Muscle of back (tissue), 11 donors: ENCODE measurements around the gene CNTLN. TPM values are rescaled to one million over a fixed set of nuclear protein-coding genes. Genes with fewer than 3 reads are reported as not detected.
A peak's percentile ranks its signal among the peaks of the same experiment; 100 is the strongest.
"Not testable (repeated sequence)": the region's sequence is repeated elsewhere in the genome, so short reads cannot be mapped to it uniquely, and the experiment has no call there.

ENCODE experiments used
- DNase-seq, 3 donors: peaks; one replicate each; pipeline versions ENCODE4 v3.0.0 to v3.0.0-alpha.2; 2013
- polyA plus RNA-seq, 10 donors: library from polyadenylated mRNA; unstranded; fragments of 120-200 nt; gene quantifications; one replicate each; pipeline ENCODE4 v1.2.1, GENCODE V29; 2013; ENCODE audit not compliant: insufficient read length in 10 of 10

The CNTLN gene
- polyA plus RNA-seq, 10 donors: 7.9 to 13.1 (median 10.0) TPM

DNA sequence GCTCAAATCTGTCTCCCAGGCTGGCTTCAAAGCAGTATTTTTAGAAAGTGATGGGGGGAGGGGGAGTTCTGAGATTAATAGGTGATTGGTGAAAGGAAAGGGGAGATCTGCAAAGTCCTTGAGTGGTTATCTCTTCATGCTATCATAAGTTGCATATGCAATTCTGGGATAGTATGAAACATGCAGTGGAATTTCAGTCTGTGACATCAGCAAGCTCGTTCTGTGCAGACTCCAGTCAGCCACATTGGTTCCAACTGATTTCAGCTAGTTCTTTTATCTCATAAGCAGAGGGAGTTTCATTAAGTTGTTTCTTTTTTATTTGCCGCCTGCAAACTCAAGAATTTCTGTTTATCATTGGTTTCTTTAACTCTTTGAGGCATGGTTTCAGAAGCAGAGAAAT lies 263.5 kb downstream of the CNTLN start:
- DNase-seq: no peak

- no peak for DNase-seq
These were observed 267.0 kb downstream of the CNTLN start for GRCh38 chr9:17401858-17402257.

DNA sequence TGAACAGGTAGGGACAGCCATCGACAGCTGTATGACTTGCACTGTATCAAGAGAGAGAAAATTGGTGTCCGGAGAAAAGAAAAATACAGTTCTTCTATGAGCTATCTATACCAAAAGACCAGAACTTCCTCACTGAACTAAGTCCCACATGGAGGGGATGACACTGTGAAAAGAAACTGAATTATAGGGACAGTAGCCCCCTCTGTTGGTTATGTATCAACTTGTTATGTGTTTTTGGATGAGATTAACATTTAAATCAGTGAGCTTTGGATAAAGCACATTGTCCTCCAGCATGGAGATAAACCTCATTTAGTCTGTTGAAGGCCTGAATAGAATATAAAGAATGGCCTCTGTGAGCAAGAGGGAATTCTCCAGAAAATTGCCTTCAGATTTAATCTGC lies 267.5 kb downstream of the CNTLN start:
- no peak for DNase-seq

DNA sequence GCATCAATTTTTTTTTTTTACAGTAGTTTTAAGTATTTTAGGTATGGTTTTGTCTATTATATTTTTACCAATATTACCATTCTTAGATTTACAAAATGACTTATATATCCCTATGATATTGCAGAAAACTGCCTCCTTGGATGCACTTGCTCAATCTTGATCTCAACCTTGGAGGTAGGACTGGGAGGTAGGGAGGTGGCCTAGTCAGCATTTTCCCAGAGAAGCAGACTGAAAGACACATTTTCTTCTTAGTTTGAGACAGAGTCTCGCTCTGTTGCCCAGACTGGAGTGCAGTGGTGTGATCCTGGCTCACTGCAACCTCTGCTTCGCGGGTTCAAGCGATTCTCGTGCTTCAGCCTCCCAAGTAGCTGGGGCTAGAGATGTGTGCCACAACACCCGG lies 268.7 kb downstream of the CNTLN start:
- no peak for DNase-seq

GRCh38 chr9:17414986-17415385 lies 280.1 kb downstream of the CNTLN start:
- no peak for DNase-seq

DNA sequence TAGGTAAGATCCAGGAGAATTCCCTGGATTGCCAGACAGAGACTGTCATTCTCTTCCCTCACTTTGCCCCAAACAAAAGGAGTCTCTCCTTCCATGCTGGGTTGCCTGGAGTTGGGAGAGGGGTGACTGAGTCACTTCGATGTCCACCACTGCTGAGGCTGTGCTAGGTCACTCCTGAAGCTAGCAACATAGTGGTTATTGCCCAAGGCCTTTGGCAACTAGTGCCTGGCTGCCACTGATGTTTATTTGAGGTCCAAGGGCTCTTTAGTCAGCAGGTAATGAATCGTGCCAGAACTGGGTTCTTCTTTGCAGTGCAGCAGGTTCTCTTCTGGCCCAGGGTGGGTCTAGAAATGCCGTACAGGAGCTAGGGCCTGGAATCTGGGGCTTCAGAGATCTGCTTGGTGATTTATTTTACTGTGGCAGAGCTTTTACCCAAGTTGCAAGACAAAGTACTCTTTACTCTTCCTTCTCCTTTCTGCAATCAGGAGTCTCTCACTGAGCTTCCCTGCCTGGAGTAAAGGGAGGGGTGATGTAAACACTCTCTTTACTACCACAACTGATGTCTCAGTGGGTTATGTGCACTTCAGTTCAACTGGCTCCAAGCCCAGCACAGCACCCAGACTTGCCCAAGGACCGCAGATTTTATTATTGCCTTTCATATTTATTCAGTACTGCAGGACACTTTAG lies 288.3 kb downstream of the CNTLN start:
- no peak for DNase-seq

DNA sequence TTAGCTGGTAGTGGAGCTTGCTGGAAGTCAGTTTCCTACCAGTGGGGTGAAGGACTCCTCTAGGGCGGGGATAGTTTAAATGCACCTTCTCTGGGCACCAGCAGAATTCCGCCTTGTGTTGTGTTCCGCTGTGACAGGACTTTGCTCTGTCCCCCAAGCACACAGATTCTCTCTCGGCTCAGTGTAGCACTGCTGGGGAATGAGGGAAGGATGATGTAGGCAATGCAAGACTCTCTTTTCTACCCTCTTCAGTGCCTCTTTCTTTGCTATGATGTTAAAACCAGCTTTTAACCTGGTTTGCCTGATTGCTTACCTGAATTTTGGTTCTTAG lies 288.8 kb downstream of the CNTLN start:
- DNase-seq: no peak

GRCh38 chr9:17425384-17425783 lies 290.5 kb downstream of the CNTLN start:
- peak in 1 of 3 donors; percentile 2 for DNase-seq

DNA sequence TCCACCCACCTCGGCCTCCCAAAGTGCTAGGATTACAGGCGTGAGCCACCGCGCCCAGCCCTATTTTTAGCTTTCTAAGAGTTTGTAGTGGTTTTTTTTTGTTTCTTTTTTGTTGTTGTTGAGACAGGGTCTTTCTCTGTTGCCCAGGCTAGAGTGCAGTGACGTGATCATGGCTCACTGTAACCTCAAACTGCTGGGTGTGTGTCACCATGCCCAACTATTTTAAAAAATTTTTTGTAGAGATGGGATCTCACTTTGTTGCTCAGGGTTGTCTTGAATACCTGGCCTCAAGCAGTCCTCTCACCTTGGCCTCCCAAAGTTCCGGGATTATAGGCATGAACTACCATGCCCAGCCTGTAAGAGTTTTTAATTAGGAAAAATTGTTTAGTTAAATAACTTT lies 298.7 kb downstream of the CNTLN start:
- no peak for DNase-seq

DNA sequence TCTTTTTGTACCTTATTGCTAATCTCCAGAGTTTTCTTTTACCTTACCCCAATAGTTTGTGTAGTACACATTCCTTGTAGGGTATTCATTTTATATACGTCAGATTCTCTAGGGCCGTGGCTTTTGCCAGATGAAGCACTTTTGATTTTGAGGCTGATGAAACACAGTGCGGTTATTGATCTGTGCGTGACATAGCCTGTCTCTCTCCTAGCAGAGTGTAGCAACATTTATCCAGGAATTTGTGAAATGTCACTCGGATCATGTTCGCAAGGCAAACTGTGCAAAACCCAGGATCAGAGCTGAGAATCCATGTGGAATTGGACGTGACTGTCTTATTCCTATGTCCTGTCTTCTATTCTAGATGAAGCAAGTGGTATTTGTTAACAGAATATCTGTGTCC lies 302.0 kb downstream of the CNTLN start:
- DNase-seq: no peak

- no peak for DNase-seq
These were observed 303.0 kb downstream of the CNTLN start for GRCh38 chr9:17437813-17438212.

GRCh38 chr9:17445126-17445525 lies 310.3 kb downstream of the CNTLN start:
- not testable (repeated sequence) for DNase-seq

DNA sequence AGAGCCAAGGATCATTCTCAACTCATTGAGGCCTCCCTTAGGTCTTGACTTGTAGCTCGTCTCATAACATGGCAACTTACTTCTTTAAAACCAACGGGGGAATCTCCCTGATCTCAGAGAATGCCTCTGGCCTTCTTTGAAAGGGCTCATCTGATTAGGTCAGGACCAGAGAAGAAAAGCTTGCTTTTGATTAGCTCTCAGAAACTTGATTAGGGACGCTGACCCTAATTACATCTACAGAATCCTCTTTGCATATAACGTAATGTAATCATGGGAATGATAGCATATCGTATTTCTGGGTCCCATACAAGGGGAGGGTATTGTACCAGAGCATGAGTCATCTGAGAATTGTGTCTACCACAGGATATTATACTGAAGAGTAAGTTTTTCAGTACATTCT lies 318.9 kb downstream of the CNTLN start:
- no peak for DNase-seq

- peak; percentile 51 to 84 (median 79) for DNase-seq
These were observed 328.1 kb downstream of the CNTLN start for GRCh38 chr9:17462869-17463464.

DNA sequence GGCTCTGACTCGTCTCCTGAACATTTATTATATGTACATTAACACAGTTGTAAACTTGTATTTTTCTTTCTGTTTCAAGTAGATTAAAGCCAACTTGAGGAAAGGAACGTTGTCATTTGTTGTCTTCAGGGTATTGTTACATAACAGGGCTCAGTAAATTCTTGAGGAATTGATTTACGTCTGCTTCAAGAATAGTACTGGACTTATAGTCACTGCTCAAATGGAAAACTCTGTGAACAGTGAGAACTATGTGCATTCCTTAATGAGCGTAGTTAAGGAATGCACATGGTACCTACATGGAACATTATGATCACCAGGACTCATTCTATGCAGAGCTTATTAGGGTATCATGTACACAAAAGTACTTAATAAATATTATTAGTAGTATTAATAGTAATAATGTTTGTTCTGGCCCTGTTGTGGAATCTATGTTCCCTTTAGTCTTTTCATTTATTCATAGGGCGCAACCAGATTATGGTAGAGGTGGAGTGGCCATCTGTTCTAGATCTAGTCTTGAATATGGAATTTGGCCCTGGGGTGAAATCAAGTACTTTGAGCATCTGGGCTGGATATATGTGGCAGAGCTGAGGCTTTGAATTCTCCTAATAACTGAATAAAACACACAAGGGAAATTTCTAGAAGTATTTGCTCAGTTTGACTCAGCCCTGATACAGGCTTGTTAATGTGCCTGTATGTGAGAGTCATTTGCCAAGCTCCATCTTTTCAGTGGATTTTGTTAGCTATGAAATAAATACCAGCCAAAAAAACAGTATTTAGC lies 335.4 kb downstream of the CNTLN start:
- no peak for DNase-seq

GRCh38 chr9:17472126-17472525 lies 337.3 kb downstream of the CNTLN start:
- no peak for DNase-seq

DNA sequence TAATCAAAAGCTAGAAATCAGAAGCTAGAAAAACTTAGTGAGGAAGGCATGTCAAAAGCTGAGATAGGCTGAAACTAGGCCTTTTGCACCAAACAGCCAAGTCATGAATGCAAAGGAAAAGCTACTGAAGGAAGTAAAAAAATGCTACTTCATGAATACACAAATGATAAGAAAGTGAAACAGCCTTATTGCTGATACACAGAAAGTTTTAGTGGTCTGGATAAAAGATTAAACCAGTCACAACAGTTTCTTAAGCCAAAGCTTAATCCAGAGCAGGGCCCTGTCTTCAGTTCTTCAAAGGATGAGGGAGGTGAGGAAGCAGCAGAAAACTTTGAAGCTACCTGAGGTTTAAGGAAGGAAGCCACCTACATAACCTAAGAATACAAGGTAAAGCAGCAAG lies 341.6 kb downstream of the CNTLN start:
- no peak for DNase-seq

DNA sequence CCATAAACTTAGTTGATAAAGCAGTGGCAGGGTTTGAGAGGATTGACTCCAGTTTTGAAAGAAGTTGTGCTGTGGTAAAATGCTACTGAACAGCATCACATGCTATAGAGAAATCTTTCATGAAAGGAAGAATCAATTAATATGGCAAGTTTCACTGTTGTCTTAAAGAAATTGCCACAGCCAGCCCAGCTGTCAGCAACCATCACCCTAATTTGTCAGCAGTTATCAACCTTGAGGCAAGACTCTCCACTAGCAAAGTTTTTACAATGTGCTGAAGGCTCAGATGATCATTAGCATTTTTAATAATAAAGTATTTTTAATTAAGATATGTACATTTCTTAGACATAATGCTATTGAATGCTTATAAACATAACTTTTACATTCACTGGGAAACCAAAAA lies 343.0 kb downstream of the CNTLN start:
- no peak for DNase-seq

DNA sequence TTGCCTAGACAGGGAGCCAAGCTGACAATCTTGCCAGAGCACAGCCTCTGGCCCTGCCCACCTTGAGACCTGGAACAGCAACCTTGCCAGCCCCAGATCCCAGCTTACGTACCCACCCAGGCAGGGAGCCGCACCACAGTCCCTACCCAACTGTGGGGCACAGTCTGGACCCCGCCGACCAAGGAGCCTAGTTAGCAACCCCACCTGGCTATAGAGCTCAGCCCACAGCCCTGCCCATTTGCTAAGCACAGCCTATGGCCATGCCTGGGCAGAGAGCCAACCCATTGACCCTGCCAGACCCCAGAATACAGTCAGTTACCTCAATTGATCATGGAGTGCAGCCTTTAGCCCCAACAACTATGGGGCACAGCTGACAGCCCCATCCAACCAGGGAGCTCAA lies 346.1 kb downstream of the CNTLN start:
- DNase-seq: no peak

DNA sequence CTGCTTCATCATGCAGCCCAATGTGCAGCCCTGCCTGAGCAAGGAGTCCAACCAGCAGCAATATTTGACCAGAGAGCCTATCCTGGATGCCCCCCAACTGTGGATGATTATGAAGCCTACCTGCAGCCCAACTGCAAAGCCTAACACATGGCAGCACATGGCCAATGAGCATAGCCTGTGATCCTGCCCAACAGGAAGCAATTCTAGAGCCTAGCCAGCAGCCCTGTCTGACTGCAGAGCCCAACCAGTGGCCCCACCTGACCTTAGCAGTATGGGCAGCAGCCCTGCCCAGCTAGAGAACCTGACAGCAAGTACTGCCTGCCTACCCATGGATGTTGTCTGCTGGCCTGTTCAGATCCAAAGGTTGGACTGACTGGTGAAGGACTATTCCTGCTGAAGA lies 346.7 kb downstream of the CNTLN start:
- DNase-seq: no peak

DNA sequence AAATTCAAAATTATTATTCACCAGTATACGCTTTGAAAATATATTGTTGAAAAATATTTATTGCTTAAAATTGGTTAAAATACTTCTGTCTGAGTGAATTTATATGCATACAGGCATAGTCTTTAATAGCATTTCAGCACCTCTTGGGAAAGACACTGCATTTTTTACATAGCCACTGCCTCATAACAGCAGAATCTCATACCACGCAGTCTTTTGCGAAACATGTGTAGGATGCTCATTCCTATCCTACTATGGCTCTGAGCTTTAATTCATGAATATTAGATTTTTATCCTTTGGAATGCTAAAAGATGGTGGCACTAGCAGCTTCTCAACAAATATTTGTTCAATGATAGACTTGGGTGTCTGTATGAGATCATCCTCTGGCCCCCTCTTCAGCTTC lies 350.1 kb downstream of the CNTLN start:
- DNase-seq: no peak

DNA sequence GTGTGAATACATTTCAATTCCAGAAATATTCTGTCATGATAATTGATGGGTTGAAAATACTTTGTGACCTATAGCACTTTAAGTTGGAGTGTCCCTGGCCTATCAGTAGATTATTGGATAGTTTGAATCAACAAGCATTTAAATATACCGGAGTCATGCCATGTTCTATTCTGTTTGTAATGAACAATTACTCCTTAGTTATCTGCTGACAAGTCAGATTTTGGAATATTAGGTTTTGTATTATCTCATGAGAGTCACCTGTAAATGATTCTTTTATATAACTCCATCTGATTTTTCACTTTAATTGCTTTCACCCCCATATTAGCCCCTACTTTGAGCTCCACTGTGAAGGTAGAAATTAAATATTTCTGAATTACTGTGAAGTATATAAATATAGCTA lies 351.6 kb downstream of the CNTLN start:
- DNase-seq: no peak

DNA sequence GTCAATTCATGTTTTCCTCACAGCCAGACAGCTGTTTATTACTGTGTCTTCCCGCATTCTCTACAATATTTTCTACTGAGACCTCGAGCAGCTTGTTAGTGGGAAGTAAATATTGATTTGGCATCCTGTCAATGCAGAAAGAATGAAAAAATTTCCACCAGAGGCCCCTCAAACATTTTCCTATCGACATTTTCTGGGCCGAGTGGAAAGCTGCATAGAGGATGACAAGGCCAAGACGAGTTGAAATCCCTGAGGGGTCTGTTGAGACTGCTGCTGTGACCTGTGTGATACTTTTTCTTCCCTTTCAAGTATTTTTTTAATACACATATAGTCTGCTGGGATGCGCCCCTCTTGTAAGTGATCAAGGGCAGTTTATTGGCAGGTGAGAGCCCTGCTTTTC lies 352.6 kb downstream of the CNTLN start:
- DNase-seq: peak; percentile 5 to 52 (median 16)
